SK-N-SH (cell line): ENCODE measurements around the gene MCTP2. TPM values are rescaled to one million over a fixed set of nuclear protein-coding genes. Genes with fewer than 3 reads are reported as not detected.

Experiments used
- CTCF ChIA-PET: fragments of 300-600, 350-600 bp; formaldehyde crosslinking; extraction: SDS; loops from one replicate; lab custom pipeline; 2021; lab: Yijun Ruan, JAX
- POLR2A ChIA-PET: fragments of 350-600 bp; sonication (Branson Sonifier 250); formaldehyde crosslinking; extraction: SDS; loops from one replicate; lab custom pipeline; 2020; ENCODE audit warnings: antibody characterized with exemption, inconsistent platforms; lab: Yijun Ruan, JAX
- DNase-seq: peaks from one replicate; pipeline ENCODE4 v3.0.0; 2012
- H2AFZ ChIP-seq: fragments of 200-600 bp; sonication (generic); 2 replicates; pipeline ENCODE4 v1.8.1; 2016; ENCODE audit warnings: antibody characterized with exemption, mild to moderate bottlenecking, low read depth
- H3F3A ChIP-seq: fragments of 200-600 bp; sonication (generic); replicated peaks from 2 replicates; pipeline ENCODE3; 2016; ENCODE audit warnings: antibody characterized with exemption, mild to moderate bottlenecking; ENCODE audit not compliant: insufficient read depth
- H3K27ac ChIP-seq, 2 experiments: fragments of 200-500 bp in 1 of 2; fragments of 200-600 bp in 1 of 2; sonication (Bioruptor generic) in 1 of 2; sonication (generic), shearing (Covaris generic) in 1 of 2; 2 replicates each; pipeline versions ENCODE4 v1.5.1 to v1.6.1; 2014 to 2016; ENCODE audit warnings: low read depth in 2 of 2, inconsistent platforms in 1 of 2, low read length in 1 of 2, mild to moderate bottlenecking in 1 of 2, mixed read lengths in 1 of 2
- H3K27me3 ChIP-seq: fragments of 200-600 bp; sonication (generic), shearing (Covaris generic); 2 replicates; pipeline ENCODE4 v1.6.1; 2016; ENCODE audit warnings: mixed run types; ENCODE audit not compliant: insufficient read depth
- H3K36me3 ChIP-seq, 2 experiments: fragments of 200-500 bp in 1 of 2; fragments of 200-600 bp in 1 of 2; sonication (Bioruptor generic) in 1 of 2; sonication (generic) in 1 of 2; replicated peaks in 1 of 2; 2 replicates each; pipeline versions ENCODE3 to v1.5.1; 2014 to 2016; ENCODE audit warnings: low read length in 1 of 2, mild to moderate bottlenecking in 1 of 2; ENCODE audit not compliant: insufficient read depth in 2 of 2, control insufficient read depth in 1 of 2
- H3K4me1 ChIP-seq, 2 experiments: fragments of 200-500 bp in 1 of 2; fragments of 200-600 bp in 1 of 2; sonication (Bioruptor generic) in 1 of 2; sonication (generic), shearing (Covaris generic) in 1 of 2; 2 replicates each; pipeline versions ENCODE4 v1.5.1 to v1.6.1; 2014 to 2016; ENCODE audit warnings: low read depth in 1 of 2, low read length in 1 of 2, mixed run types in 1 of 2; ENCODE audit not compliant: insufficient read depth in 2 of 2, control insufficient read depth in 1 of 2
- H3K4me2 ChIP-seq: fragments of 200-600 bp; sonication (generic), shearing (Covaris generic); 2 replicates; pipeline ENCODE4 v1.6.1; 2017; ENCODE audit warnings: mixed run types
- H3K4me3 ChIP-seq, 2 experiments: fragments of 200-500 bp in 1 of 2; fragments of 200-600 bp in 1 of 2; sonication (Bioruptor generic) in 1 of 2; sonication (generic), shearing (Covaris generic) in 1 of 2; 2 replicates each; pipeline versions ENCODE4 v1.5.1 to v1.8.1; 2014 to 2016; ENCODE audit warnings: low read depth in 2 of 2, inconsistent platforms in 1 of 2, low read length in 1 of 2, mild to moderate bottlenecking in 1 of 2, mixed read lengths in 1 of 2, moderate library complexity in 1 of 2
- H3K79me2 ChIP-seq: fragments of 200-600 bp; sonication (generic); 2 replicates; pipeline ENCODE4 v1.8.1; 2017; ENCODE audit warnings: mild to moderate bottlenecking; ENCODE audit not compliant: insufficient read depth
- H3K9ac ChIP-seq: fragments of 200-600 bp; sonication (generic); 2 replicates; pipeline ENCODE4 v1.6.1; 2017; ENCODE audit warnings: mixed run types
- H3K9me2 ChIP-seq: fragments of 200-600 bp; sonication (generic); 2 replicates; pipeline ENCODE4 v1.6.1; 2017; ENCODE audit warnings: mixed run types
- H3K9me3 ChIP-seq: fragments of 200-600 bp; sonication (generic); 2 replicates; pipeline ENCODE4 v1.6.1; 2017; ENCODE audit warnings: mixed run types, mild to moderate bottlenecking, moderate library complexity
- H4K20me1 ChIP-seq: fragments of 200-600 bp; sonication (generic); 2 replicates; pipeline ENCODE4 v1.6.1; 2017; ENCODE audit warnings: mild to moderate bottlenecking, mixed run types; ENCODE audit not compliant: insufficient read depth
- ELF1 ChIP-seq: IDR thresholded peaks from 2 replicates; pipeline ENCODE4 v1.4.0; 2012
- FOSL2 ChIP-seq: IDR thresholded peaks from 2 replicates; pipeline ENCODE4 v1.4.0; 2012; ENCODE audit warnings: low read depth, mild to moderate bottlenecking, moderate library complexity, borderline replicate concordance
- JUND ChIP-seq: IDR thresholded peaks from 2 replicates; pipeline ENCODE4 v1.4.0; 2012
- MEF2A ChIP-seq: IDR thresholded peaks from 2 replicates; pipeline ENCODE4 v1.4.0; 2012; ENCODE audit warnings: low read depth, borderline replicate concordance
- NFIC ChIP-seq: IDR thresholded peaks from 2 replicates; pipeline ENCODE4 v1.4.0; 2012; ENCODE audit warnings: borderline replicate concordance
- POLR2AphosphoS5 ChIP-seq: IDR thresholded peaks from 2 replicates; pipeline ENCODE4 v1.6.1; 2012; ENCODE audit warnings: low read depth, low read length
- RAD21 ChIP-seq: IDR thresholded peaks from 2 replicates; pipeline ENCODE4 v1.6.1; 2012; ENCODE audit warnings: mild to moderate bottlenecking, low read length
- RCOR1 ChIP-seq: fragments of 150-350 bp; IDR thresholded peaks from 2 replicates; pipeline ENCODE4 v1.6.1; 2017; ENCODE audit warnings: antibody characterized with exemption, low read length
- RFX5 ChIP-seq: IDR thresholded peaks from 2 replicates; pipeline ENCODE4 v1.6.1; 2012; ENCODE audit warnings: mild to moderate bottlenecking, improper control_type of control experiment, low read length
- TCF12 ChIP-seq: IDR thresholded peaks from 2 replicates; pipeline ENCODE4 v1.4.0; 2012
- USF2 ChIP-seq: fragments of 150-350 bp; IDR thresholded peaks from 2 replicates; pipeline ENCODE4 v1.6.1; 2017; ENCODE audit warnings: antibody characterized with exemption, low read length, low read depth, borderline replicate concordance
- WGBS: methylation state at CpG from one replicate; pipeline ENCODE4 v1.1.6; 2017; ENCODE audit warnings: low lambda C conversion rate; 5-methylcytosine and 5-hydroxymethylcytosine counted together
- polyA plus RNA-seq, 3 experiments: library from polyadenylated mRNA; depleted of rRNA; stranded (reverse); fragments of >200 nt; gene quantifications; 2 replicates each; pipeline ENCODE4 v1.2.3, GENCODE V29; 2012
- TF ChIP-seq, protein P1 (sequence below): IDR thresholded peaks from 2 replicates; pipeline ENCODE4; 2012
- TF ChIP-seq, protein P2 (sequence below): IDR thresholded peaks from 2 replicates; pipeline ENCODE4 v1.4.0; 2012; ENCODE audit warnings: low read depth, borderline replicate concordance

MCTP2 gene
- polyA plus RNA-seq, 1 of the 3 experiments (the other 2 are of a cell fraction) = 0.26 TPM

DNA sequence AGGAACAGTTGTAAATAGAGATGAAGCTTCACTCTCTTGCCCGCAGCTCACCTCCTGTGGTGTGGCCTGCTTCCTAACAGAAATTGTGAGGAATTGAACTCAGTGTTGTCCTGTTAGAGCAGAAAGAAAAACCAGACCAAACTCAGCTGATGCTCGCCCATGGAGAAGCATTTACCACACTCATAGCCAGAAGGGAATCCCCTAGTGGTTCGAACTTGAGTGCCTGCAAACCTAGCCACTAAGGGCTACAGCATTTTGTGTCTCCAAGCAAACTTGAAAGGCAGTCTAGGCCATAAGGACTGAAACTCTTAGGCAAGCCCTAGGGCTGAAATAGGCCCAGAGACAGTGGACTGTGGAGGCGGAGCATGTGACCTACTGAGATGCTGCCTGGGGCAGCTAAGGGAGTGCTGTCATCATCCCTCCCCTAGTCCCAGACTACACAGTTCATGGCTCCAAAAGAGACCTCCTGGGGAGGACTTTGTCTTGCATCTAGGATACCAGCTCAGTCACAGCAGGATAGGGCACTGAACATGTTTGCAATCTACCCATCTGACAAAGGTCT, 44.5 kb upstream of the MCTP2 start:
- ChIA-PET POLR2A (no interaction called here), CTCF (interaction anchor here (2.4 kb wide), 1 partner anchor 22 kb away, joined by 12 read pairs; no protein-coding TSS in a partner anchor)
- TF ChIP-seq, protein P1, sequence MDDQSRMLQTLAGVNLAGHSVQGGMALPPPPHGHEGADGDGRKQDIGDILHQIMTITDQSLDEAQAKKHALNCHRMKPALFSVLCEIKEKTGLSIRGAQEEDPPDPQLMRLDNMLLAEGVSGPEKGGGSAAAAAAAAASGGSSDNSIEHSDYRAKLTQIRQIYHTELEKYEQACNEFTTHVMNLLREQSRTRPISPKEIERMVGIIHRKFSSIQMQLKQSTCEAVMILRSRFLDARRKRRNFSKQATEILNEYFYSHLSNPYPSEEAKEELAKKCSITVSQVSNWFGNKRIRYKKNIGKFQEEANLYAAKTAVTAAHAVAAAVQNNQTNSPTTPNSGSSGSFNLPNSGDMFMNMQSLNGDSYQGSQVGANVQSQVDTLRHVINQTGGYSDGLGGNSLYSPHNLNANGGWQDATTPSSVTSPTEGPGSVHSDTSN = no peak
- TF ChIP-seq FOSL2 = no peak
- TF ChIP-seq JUND = no peak
- no peak for TF ChIP-seq USF2
- no peak for TF ChIP-seq NFIC
- no peak for TF ChIP-seq RFX5
- no peak for TF ChIP-seq POLR2AphosphoS5
- TF ChIP-seq RCOR1 = no peak
- TF ChIP-seq RAD21 = no peak
- TF ChIP-seq, protein P2, sequence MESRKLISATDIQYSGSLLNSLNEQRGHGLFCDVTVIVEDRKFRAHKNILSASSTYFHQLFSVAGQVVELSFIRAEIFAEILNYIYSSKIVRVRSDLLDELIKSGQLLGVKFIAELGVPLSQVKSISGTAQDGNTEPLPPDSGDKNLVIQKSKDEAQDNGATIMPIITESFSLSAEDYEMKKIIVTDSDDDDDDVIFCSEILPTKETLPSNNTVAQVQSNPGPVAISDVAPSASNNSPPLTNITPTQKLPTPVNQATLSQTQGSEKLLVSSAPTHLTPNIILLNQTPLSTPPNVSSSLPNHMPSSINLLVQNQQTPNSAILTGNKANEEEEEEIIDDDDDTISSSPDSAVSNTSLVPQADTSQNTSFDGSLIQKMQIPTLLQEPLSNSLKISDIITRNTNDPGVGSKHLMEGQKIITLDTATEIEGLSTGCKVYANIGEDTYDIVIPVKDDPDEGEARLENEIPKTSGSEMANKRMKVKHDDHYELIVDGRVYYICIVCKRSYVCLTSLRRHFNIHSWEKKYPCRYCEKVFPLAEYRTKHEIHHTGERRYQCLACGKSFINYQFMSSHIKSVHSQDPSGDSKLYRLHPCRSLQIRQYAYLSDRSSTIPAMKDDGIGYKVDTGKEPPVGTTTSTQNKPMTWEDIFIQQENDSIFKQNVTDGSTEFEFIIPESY = no peak
- no peak for DNase-seq
- Histone ChIP-seq H3K4me2 (no peak overlapping the region), H3K36me3 (no peaks in the 10 kb centered on the region), H4K20me1 (no peaks in the 10 kb centered on the region), H3K27me3 (no peaks in the 10 kb centered on the region), H3K4me1 (no peaks in the 10 kb centered on the region), H3K9me2 (no peaks in the 10 kb centered on the region), H3K4me3 (no peak overlapping the region), H3F3A (no peaks in the 10 kb centered on the region), H2AFZ (no peak overlapping the region), H3K79me2 (no peaks in the 10 kb centered on the region), H3K9me3 (no peaks in the 10 kb centered on the region), H3K27ac (no peak overlapping the region), H3K9ac (no peak overlapping the region)
- WGBS = 41% methylated on average over 3 of the region's 4 CpGs

GRCh38 chr15:94193906-94194305, 37.5 kb upstream of the MCTP2 start:
- Histone ChIP-seq H4K20me1 (no peaks in the 10 kb centered on the region), H2AFZ (no peak overlapping the region), H3F3A (no peaks in the 10 kb centered on the region), H3K4me1 (no peaks in the 10 kb centered on the region), H3K9me3 (no peaks in the 10 kb centered on the region), H3K4me3 (no peak overlapping the region), H3K27ac (no peak overlapping the region), H3K4me2 (no peak overlapping the region), H3K79me2 (no peaks in the 10 kb centered on the region), H3K27me3 (no peaks in the 10 kb centered on the region), H3K9ac (no peak overlapping the region), H3K36me3 (no peaks in the 10 kb centered on the region), H3K9me2 (no peaks in the 10 kb centered on the region)
- TF ChIP-seq TCF12 (no peak), FOSL2 (no peak), RAD21 (no peak), RCOR1 (no peak), MEF2A (no peak), ELF1 (no peak)
- DNase-seq = no peak
- ChIA-PET CTCF (no interaction called here), POLR2A (no interaction called here)
- 55% methylated on average over 3 of the region's 3 CpGs for WGBS
